ENCODE measurements around the gene STX1B.
A peak's percentile ranks its signal among the peaks of the same experiment; 100 is the strongest.
"Not testable (repeated sequence)": the region's sequence is repeated elsewhere in the genome, so short reads cannot be mapped to it uniquely, and the experiment has no call there.

The STX1B gene

DNA sequence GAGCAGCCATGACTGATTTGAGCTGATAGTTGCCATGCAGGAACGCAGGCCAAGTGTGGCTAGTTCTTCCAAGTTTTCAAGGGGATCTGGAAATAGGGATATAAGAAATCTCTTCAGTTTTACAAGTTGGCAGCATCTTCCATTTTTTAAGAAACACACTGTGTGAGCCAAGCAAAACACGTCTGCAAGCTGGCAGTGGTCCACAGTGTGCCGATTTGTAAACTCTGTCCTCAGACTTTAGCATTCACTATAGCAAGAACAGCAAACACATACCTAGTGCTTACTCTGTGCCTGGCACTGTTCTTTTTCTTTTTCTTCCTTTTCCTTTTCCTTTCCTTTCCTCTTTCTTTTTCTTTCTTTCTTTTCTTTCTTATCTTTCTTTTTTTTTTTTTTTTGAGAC, 58.7 kb downstream of the STX1B start:
- DNase-seq (ENCODE audit: low read depth, low spot score): no peak

DNA sequence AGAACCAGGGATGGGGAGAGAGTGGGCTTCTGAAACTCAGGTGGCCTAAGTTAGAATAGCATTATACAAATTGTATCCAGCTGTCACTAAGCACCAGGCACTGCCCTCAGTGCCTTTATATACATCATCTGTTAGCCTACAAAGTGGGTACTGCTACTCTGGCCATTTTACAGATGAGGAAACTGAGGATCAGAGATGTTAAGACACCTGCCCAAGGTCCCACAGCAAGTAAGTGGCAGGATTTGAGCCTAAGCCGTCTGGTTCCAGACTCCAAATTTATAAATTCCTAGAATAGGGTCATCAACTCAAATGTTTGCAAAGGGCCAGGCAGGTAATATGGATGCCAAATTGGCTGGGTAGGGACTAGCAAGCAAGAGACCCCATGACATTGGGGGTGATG, 59.2 kb downstream of the STX1B start:
- no peak for DNase-seq (ENCODE audit: low read depth, low spot score)

DNA sequence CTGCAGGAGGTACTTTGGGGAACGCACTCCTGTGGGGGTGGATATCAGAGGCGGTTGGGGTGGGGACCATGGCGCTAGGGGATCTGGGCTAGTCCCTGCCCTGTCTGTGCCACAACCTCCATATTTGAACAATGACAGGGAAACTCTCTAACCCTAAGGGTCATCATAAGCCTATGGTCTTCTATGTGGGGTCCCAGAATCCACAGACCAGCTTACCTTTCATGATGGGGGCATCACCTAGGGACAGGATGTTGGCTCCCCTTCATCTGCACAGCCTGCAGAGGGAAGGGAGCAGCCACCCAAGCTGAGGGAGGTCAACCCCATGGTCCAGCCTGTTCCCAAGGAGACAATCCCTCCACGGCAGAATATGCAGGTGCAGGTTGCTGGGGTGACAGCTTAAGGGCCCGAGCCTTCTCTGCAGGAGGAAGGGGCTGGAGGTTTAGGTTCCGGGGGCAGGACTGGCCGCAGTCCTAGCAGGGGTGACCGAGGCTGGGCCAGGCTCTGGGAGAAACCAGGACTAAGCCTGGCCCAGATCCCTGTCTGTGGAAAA, 59.8 kb downstream of the STX1B start:
- DNase-seq (ENCODE audit: low read depth, low spot score): no peak

DNA sequence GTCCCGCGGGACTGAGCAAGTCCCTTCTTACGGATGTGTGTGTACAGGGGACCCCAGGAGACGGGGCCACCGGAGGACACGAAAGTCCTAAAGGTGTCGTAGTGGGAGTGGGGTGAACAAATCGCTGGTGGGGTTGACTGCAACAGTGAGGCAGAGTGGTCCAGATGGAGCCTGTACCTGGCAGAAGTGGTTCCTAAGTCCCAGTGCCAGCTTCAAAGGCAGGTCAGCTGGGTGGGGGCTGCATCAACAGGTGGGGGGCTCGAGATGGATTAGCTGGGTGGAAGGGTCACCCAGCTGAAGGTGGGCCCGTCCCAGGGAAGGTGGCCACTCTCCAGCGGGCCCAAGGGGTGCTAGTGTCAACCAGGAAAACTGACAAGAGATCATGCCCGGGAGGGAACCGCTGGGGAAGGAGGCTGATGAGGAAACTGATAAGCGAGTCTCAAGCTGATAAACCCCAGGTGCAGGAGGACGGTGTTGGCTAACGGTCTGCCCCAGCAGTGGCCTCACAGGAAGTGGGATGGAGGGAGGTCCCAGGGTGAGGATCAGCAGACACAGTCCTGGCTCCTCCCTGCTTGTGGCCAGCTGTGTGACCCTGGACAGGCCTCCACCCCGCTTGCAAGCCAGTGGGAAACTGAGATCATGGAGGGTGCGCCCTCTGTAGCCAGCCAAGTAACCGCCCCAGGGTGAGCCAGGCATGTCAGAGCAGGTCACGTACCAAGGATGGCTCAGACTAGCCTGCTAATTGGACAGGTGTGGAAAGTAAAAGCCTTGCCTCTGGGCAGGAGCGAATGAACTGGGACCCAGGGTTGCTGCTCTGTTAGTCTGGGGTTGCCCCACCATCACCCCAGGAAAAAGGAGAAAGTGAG, 60.6 kb downstream of the STX1B start:
- peak; percentile 93 for DNase-seq (ENCODE audit: low read depth, low spot score)

DNA sequence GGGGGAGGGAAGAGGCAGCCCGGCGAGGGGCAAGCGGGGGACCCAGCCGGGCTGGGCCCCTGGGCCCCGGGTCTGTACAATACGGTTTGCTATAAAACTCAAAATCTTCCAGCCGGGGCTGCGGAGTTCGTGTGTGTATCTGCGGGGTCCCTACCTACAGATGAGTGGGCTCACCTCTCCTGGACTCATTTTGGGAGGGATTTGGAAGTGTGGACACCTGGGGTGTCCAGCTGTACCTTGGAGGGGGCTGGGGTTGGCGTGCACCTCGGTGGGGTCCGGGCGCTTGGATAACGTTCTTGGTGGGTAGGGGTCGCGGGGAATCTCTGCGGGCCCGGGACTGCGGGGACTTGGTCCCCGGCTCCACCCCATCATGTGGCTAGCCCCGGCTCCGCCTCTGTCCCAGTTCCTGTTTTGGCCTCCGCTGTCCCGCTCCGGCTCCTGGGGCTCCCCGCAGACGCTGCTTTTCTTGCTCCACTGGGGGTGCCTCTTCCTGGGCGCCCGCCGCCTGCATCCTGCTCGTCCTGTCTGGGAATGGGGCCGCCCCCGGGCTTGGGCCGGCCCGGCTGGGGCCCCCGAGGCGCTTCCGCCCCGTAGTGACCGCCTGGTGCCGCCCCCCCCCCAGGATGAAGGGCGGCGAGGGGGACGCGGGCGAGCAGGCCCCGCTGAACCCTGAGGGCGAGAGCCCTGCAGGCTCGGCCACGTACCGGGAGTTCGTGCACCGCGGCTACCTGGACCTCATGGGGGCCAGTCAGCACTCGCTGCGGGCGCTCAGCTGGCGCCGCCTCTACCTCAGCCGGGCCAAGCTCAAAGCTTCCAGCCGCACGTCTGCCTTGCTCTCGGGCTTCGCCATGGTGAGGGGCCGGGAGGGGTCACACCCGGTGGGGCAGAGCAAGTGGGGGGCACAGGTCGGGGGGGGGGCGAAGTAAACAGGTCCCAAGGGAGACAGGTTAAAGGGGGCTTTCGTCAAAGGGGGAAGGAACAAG, 61.5 kb downstream of the STX1B start, which contains the start of gene ORAI3:
TSS of gene ORAI3 (plus strand) at position 402 of the 983 bp plus-strand sequence. CDS start at position 624, 222 bp downstream.
- peak; percentile 73 for DNase-seq (ENCODE audit: low read depth, low spot score)

DNA sequence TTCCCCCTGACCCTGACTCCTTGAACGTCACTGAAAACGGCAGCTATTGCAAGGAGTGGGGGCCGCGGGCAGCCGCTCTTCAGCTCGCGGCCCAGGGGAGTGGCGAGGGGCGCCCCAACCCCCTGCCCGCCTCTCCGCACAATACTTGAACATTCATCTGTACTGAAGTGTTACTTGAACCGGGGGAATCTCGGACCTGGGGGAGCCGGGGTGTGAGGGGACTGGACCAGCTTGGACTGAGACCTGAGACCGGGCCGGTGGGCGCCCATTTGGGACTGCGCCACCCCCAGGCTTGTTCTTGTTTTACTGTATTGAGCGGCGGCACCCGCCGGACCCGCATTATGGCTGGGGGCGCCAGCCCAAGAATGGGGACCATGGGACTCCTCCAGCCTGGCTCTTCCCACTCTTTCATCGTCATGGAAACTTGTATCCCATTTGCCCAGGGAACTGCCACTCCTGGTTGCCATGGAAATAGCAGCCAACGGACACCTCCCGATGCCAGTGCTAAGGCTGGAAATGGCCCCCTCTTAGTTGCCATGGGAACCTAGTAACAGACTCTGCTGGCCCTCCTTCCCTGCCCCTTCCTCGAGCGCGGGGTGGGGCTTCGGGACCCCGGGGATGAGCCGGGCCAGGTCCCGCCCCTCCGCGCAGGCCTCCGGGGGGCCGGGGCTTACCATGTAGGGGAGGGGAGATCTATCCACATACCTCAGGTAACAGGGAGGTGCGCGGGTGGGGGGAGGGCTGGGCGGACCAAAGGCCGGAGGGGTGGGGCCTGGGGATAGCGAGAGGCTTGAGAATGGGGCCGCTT, 62.4 kb downstream of the STX1B start:
- DNase-seq (ENCODE audit: low read depth, low spot score): peak; percentile 100

DNA sequence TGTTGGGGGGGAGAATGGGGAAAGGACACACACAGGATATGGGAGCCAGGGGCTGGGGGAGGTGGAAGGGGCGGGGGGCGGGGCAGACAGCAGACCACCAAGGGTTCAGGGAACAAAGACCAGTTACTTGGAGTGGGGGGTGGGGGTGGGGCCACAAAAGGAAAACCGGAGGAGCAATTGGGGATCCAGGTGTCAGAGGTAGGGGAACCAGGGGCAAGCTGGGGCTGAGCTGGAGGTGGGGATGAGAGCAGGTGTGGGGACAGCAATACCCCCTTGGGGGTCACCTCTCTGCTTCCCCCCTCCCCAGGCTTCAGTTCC, 62.9 kb downstream of the STX1B start:
- no peak for DNase-seq (ENCODE audit: low read depth, low spot score)

DNA sequence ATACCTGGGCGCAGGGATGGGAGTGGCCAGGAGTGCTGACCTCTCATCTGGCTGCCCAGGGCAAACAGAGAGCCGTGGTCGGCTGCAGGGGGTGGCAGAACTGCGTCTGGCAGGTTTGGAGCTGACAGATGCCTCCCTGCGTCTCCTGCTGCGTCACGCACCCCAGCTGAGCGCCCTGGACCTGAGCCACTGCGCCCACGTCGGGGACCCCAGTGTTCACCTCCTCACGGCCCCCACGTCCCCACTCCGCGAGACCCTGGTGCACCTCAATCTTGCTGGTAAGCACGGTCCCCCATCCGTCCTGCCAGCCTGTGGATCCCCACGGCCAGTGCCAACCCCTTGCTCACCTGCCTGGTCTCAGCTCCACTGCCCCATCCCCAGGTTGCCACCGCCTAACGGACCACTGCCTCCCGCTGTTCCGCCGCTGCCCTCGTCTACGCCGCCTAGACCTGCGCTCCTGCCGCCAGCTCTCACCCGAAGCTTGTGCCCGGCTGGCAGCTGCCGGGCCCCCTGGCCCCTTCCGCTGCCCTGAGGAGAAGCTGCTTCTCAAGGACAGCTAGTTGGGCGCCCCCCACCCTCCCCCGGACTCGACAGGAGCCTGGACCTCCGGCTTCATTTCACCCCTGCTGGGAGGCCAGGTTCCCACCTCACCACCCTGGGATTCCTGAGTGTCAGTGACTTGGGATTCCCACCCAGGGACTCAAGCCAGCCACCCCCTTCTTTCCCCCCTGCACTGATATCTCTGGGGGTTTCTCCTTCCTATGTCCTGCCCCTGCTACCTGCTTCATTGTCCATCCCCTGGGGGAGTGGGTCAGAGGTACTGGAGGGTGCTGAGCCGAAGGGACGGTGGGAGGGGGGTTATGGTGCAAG, 63.5 kb downstream of the STX1B start:
- no peak for DNase-seq (ENCODE audit: low read depth, low spot score)

DNA sequence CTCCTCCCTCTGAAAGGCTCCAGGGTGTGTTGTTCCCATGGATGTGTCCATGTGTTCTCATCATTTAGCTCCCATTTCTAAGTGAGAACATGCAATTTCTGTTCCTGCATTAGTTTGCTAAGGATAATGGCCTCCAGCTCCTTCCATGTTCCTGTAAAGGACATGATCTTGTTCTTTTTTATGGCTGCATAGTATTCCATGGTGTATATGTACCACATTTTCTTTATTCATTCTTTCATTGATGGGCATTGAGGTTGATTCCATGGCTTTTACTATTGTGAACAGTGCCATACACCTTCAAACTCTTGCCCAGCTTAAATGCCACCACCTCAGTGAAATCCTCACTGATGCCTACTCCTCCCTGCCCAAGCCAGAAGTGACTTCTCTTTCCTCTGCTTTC, 66.1 kb downstream of the STX1B start:
- DNase-seq (ENCODE audit: low read depth, low spot score): no peak

DNA sequence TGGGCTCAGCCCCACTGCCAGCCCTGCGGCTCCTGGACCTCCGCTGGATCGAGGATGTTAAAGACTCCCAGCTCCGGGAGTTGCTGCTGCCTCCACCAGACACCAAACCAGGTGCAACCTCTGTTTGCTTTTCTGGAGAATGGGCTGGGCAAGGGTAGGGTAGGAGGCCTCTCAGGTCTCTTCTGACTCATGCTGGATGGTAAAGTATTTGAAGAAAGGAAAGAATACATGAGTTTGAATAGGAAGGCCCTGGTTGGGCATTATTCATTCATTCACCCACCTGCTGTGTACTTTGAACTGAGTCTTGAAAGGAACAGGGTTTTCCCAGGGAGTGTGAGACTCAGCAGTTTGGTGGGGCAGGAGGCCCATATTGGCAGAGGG, 68.0 kb downstream of the STX1B start:
- peak; percentile 6 for DNase-seq (ENCODE audit: low read depth, low spot score)

DNA sequence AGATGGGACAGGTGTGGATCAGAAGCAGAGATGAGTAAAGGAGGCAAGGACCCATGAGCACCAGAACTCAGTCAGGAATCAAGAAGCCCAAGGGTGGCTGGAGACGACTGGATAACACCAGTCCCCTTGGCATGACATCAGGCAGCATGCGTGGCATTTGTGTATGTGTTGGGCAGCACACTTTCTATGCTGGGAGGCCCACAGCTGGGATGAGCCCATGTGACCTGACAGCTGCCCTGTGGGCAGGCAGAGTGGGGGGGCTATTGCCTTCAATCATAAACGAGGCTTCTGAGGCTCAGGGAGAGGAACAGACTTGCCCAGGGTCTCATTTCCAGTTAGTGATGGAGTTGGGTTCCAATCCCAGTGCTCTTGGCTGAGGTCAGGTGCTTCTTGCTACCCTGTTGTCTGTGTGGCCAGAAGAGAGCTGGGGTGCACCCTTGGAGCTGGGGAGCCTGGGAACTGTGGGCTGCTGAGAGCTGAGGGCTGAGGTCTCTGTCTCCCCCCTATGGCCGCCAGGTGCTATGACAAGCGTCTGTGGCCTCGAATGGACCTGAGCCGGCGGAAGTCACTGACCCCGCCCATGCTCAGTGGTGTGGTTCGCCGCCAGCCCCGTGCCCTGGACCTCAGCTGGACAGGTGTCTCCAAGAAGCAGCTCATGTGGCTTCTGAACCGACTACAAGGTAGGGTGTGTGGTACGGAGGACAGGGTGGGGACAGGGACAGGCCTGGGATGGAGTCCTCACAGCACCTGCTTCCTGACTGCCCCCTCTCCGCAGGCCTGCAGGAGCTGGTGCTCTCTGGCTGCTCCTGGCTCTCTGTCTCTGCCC, 68.6 kb downstream of the STX1B start:
- peak; percentile 92 for DNase-seq (ENCODE audit: low read depth, low spot score)

DNA sequence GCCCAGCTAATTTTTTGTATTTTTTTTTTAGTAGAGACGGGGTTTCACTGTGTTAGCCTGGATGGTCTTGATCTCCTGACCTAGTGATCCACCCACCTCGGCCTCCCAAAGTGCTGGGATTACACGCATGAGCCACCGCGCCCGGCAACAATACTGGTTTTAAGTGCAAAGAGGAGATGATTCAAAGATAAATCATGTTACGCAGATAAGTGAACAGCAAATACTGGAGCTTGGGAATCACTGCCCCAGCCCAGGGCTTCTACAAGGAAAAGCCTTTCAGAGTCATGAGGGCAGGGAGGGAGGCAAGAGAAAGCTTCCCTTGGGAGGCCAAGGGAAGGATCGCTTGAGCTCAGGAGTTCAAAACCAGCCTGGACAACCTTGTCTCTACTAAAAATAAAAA, 70.9 kb downstream of the STX1B start:
- DNase-seq (ENCODE audit: low read depth, low spot score): not testable (repeated sequence)

Data from ELF-1 (cell line).